ENCODE results near the gene ARMC7.

- TF ChIP-seq EZH2 (conservative IDR thresholded peaks at IDR 0.05; ENCODE audit: low read depth, low read length): no peak
- no peak for TF ChIP-seq ZKSCAN5 (CRISPR knock-in tag; IDR thresholded peaks at IDR 0.05)
- peak; percentile 63; the same call in 1 of the 3 replicates for TF ChIP-seq MXI1 (IDR thresholded peaks at IDR 0.05; ENCODE audit: borderline replicate concordance, low read depth, low read length)
- peak; percentile 56 to 93; a peak in 3 of 4 replicates for TF ChIP-seq POLR2A (IDR thresholded peaks at IDR 0.05; ENCODE audit: insufficient read depth in 1 of 2, low read depth in 2 of 2, low read length in 2 of 2)
- peak; percentile 74 for TF ChIP-seq SP4 (CRISPR knock-in tag; IDR thresholded peaks at IDR 0.05)
- no peak for TF ChIP-seq ZNF597 (CRISPR knock-in tag; IDR thresholded peaks at IDR 0.05)
- no peak for TF ChIP-seq BCLAF1 (IDR thresholded peaks at IDR 0.05)
- no peak for TF ChIP-seq CTCF (CRISPR knock-in tag; IDR thresholded peaks at IDR 0.05)
These were observed at the start of gene ARMC7 for GRCh38 chr17:75109407-75110233.
